Endothelial cell (in vitro differentiated cells): ENCODE measurements around the gene GSG1L2. TPM values are rescaled to one million over a fixed set of nuclear protein-coding genes. Genes with fewer than 3 reads are reported as not detected.

Experiments
- DNase-seq: peaks from one replicate; pipeline ENCODE4 v3.0.0; 2021; ENCODE audit warnings: low spot score
- H3K27ac Mint-ChIP-seq: one replicate; pipeline ENCODE4 v1.8.0; 2021; ENCODE audit warnings: mixed read lengths, inconsistent platforms; ENCODE audit not compliant: unreplicated experiment
- H3K27me3 Mint-ChIP-seq: one replicate; pipeline ENCODE4 v1.8.0; 2021; ENCODE audit warnings: mild to moderate bottlenecking, moderate library complexity, mixed read lengths, inconsistent platforms; ENCODE audit not compliant: unreplicated experiment
- H3K36me3 Mint-ChIP-seq: one replicate; pipeline ENCODE4 v1.8.0; 2021; ENCODE audit warnings: mild to moderate bottlenecking, low read depth, mixed read lengths, inconsistent platforms; ENCODE audit not compliant: unreplicated experiment
- H3K4me1 Mint-ChIP-seq: one replicate; pipeline ENCODE4 v1.8.0; 2021; ENCODE audit warnings: mild to moderate bottlenecking, mixed read lengths, inconsistent platforms; ENCODE audit not compliant: unreplicated experiment
- H3K4me3 Mint-ChIP-seq: one replicate; pipeline ENCODE4 v1.8.0; 2021; ENCODE audit warnings: mild to moderate bottlenecking, mixed read lengths, inconsistent platforms; ENCODE audit not compliant: unreplicated experiment
- H3K9me3 Mint-ChIP-seq: one replicate; pipeline ENCODE4 v1.8.0; 2021; ENCODE audit warnings: mixed read lengths, inconsistent platforms; ENCODE audit not compliant: unreplicated experiment
- total RNA-seq: library from RNA; stranded (reverse); fragmentation: NEBNext Ultra II Directional; extraction: Animal tissue kit (Norgen Biotek cat#: 25700); gene quantifications from one replicate; pipeline ENCODE4 v1.2.1, GENCODE V29; 2021; ENCODE audit not compliant: unreplicated experiment
- TF ChIP-seq, protein P1 (sequence below): fragments of 200-600 bp; sonication (generic); IDR thresholded peaks from one replicate; pipeline ENCODE4 v1.5.0; 2021; ENCODE audit warnings: antibody characterized with exemption; ENCODE audit not compliant: unreplicated experiment

GSG1L2 gene
- total RNA-seq, 1 donor from 2014 or later = not detected

DNA sequence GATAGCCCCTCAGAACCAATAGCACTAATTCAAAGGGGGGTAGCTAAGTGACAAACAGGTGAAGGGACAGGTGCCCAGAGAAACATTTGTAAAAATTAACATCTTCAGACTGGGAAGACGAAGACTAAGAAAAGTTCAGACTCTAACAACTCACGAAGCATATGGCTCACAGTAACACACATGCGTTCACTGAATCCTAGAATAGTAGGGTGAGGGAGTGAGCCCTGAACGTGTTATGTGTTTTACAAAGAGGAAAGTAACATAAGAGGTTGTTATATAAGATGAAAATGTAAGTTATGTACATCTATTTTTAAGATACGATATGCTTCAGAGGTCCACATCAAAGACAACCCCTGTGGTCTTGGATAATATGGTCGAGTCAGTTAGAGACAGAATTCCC, 15.2 kb downstream of the GSG1L2 start:
- Mint-ChIP-seq H3K27ac (no peak overlapping the region), H3K4me3 (no peak overlapping the region), H3K36me3 (no peaks in the 10 kb centered on the region), H3K4me1 (no peaks in the 10 kb centered on the region), H3K27me3 (peaks cover 4% of the 10 kb centered on the region), H3K9me3 (no peaks in the 10 kb centered on the region)
- TF ChIP-seq, protein P1, sequence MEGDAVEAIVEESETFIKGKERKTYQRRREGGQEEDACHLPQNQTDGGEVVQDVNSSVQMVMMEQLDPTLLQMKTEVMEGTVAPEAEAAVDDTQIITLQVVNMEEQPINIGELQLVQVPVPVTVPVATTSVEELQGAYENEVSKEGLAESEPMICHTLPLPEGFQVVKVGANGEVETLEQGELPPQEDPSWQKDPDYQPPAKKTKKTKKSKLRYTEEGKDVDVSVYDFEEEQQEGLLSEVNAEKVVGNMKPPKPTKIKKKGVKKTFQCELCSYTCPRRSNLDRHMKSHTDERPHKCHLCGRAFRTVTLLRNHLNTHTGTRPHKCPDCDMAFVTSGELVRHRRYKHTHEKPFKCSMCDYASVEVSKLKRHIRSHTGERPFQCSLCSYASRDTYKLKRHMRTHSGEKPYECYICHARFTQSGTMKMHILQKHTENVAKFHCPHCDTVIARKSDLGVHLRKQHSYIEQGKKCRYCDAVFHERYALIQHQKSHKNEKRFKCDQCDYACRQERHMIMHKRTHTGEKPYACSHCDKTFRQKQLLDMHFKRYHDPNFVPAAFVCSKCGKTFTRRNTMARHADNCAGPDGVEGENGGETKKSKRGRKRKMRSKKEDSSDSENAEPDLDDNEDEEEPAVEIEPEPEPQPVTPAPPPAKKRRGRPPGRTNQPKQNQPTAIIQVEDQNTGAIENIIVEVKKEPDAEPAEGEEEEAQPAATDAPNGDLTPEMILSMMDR = no peak
- no peak for DNase-seq

DNA sequence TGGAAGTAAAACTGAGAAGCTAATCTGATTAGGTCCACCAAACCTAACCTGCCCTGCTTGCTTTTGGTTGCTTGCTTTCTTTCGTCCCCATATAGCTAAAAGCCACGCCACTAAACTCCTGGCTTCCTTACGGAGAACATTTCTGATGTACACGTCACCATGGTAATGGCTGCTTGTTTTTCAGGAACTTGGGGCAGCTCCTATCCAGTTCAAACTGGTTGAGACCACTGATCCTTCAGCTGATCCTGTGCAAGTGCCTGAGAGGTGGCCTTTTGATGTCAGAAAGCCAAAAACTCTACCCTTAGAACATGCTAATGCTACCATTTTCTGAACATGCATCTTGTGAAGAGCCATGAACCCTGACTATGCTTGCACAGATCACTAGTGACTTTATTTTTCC, 16.1 kb downstream of the GSG1L2 start:
- Mint-ChIP-seq H3K9me3 (no peaks in the 10 kb centered on the region), H3K27me3 (peaks cover 4% of the 10 kb centered on the region), H3K27ac (no peak overlapping the region), H3K4me1 (no peaks in the 10 kb centered on the region), H3K4me3 (no peak overlapping the region), H3K36me3 (no peaks in the 10 kb centered on the region)
- DNase-seq = no peak
- TF ChIP-seq, protein P1 = no peak

DNA sequence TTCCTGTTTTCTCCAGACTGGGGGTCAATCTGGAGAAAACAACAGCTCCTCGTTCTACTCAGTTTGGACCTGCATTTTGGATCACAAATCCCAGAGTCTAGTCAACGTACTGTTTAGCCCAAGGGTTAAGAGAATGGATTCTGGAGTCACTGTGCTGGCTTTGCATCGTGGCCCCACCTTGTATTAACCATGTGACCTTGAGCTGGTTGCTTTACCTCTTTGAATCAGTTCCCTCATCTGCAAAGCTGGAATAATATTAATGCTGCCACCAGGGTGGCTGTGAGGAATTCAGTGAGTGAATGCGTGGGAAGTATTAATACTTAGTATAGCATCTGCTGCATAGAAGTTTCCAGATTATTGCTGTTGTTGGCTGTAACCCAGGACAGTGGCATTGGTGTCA, 19.2 kb downstream of the GSG1L2 start:
- no peaks in the 10 kb centered on the region for H3K9me3 Mint-ChIP-seq
- no peak overlapping the region for H3K4me3 Mint-ChIP-seq
- H3K27ac Mint-ChIP-seq = no peak overlapping the region
- H3K36me3 Mint-ChIP-seq = no peaks in the 10 kb centered on the region
- peaks cover 3% of the 10 kb centered on the region for H3K27me3 Mint-ChIP-seq
- peaks cover 4% of the 10 kb centered on the region for H3K4me1 Mint-ChIP-seq
- DNase-seq = no peak
- TF ChIP-seq, protein P1 = no peak

DNA sequence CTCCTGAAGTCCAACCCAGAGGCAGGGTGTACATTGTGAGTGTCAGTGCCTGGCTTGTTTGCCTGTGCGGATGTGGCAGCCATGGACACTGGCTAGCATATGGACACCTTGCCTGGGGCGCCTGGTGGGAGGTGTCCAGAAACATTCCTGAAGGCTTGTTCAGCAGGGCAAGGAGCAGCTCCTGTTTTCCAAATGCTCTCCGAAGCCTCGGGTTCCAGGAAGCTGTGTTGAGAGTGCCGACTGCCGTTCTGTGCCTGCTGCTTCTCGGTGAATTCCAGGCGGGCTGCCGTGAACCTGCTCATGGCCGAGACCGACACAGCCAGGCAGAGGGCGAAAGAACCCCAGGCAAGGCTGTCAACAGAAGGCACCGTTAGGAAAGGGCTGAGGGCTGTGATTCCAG, 19.6 kb downstream of the GSG1L2 start:
- no peaks in the 10 kb centered on the region for H3K36me3 Mint-ChIP-seq
- peaks cover 4% of the 10 kb centered on the region for H3K4me1 Mint-ChIP-seq
- no peaks in the 10 kb centered on the region for H3K9me3 Mint-ChIP-seq
- no peak for DNase-seq
- TF ChIP-seq, protein P1 = no peak
- peaks cover 3% of the 10 kb centered on the region for H3K27me3 Mint-ChIP-seq
- H3K27ac Mint-ChIP-seq = no peak overlapping the region
- no peak overlapping the region for H3K4me3 Mint-ChIP-seq

DNA sequence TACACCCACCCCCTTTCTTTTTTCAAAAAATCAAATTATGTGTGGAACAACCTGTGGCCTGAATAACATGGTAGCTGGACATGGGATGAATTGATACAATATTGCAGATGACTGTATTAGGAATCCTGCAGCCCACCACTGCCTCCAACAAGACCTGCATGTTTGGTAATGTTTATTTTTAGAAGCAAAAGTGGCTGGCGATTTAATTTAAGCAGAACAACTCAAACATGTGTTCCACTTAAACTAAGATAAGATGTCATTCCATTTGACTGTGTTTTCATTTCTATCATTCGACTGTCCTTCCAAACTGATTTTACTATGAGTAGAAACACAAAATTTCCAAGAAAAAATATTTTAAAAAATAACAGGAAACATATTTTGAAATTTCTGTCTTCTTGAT, 20.4 kb downstream of the GSG1L2 start:
- Mint-ChIP-seq H3K9me3 (no peaks in the 10 kb centered on the region), H3K4me1 (peaks cover 7% of the 10 kb centered on the region)

More for the DNA sequence above, 20.4 kb downstream of the GSG1L2 start:
- H3K36me3 Mint-ChIP-seq = no peaks in the 10 kb centered on the region
- DNase-seq = no peak
- no peak overlapping the region for H3K4me3 Mint-ChIP-seq
- H3K27me3 Mint-ChIP-seq = peaks cover 3% of the 10 kb centered on the region
- H3K27ac Mint-ChIP-seq = no peak overlapping the region
- TF ChIP-seq, protein P1 = no peak
